GM12878 (cell line): Measurements from ENCODE around the gene ALAD. TPM values are rescaled to one million over a fixed set of nuclear protein-coding genes. Genes with fewer than 3 reads are reported as not detected.

Experiments used
- CEBPZ ChIP-seq: fragments of 150-350 bp; IDR thresholded peaks from 2 replicates; pipeline ENCODE4 v1.6.1; 2016; ENCODE audit warnings: low read depth, low read length
- CREB1 ChIP-seq: IDR thresholded peaks from 2 replicates; pipeline ENCODE4 v1.6.1; 2012; ENCODE audit warnings: low read depth, mild to moderate bottlenecking, inconsistent platforms
- HCFC1 ChIP-seq: fragments of 150-350 bp; IDR thresholded peaks from 2 replicates; pipeline ENCODE4 v1.6.1; 2014; ENCODE audit warnings: low read length
- LARP7 ChIP-seq: fragments of 450-650 bp; IDR thresholded peaks from 2 replicates; pipeline ENCODE4 v1.6.1; 2017; ENCODE audit warnings: mild to moderate bottlenecking
- MAX ChIP-seq: IDR thresholded peaks from 2 replicates; pipeline ENCODE4 v1.6.1; 2012; ENCODE audit warnings: low read depth, low read length, improper control_type of control experiment
- MTA3 ChIP-seq: IDR thresholded peaks from 2 replicates; pipeline ENCODE4 v1.6.1; 2012; ENCODE audit warnings: low read length, inconsistent platforms, borderline replicate concordance
- NKRF ChIP-seq: fragments of 450-650 bp; conservative IDR thresholded peaks from 2 replicates; pipeline ENCODE4 v1.6.1; 2017; ENCODE audit warnings: mild to moderate bottlenecking, moderate library complexity
- PAX5 ChIP-seq: IDR thresholded peaks from 2 replicates; pipeline ENCODE4 v1.6.1; 2011; ENCODE audit warnings: low read depth, low read length, borderline replicate concordance
- RAD21 ChIP-seq: IDR thresholded peaks from 2 replicates; pipeline ENCODE4 v1.6.1; 2011; ENCODE audit warnings: mild to moderate bottlenecking, low read depth, low read length, moderate library complexity; ENCODE audit not compliant: insufficient read depth
- RB1 ChIP-seq: fragments of 450-650 bp; formaldehyde crosslinking; IDR thresholded peaks from 2 replicates; pipeline ENCODE4 v1.6.1; 2017; ENCODE audit warnings: mild to moderate bottlenecking, borderline replicate concordance
- RELB ChIP-seq: fragments of 450-650 bp; IDR thresholded peaks from 2 replicates; pipeline ENCODE4 v1.6.1; 2017; ENCODE audit warnings: low read depth, mild to moderate bottlenecking, moderate library complexity
- RFX5 ChIP-seq: IDR thresholded peaks from 2 replicates; pipeline ENCODE4 v1.6.1; 2011; ENCODE audit warnings: low read depth, low read length, improper control_type of control experiment
- RUNX3 ChIP-seq: IDR thresholded peaks from 2 replicates; pipeline ENCODE4 v1.6.1; 2012; ENCODE audit warnings: low read length, inconsistent platforms
- SMARCA5 ChIP-seq: fragments of 450-650 bp; IDR thresholded peaks from 2 replicates; pipeline ENCODE4 v1.6.1; 2017; ENCODE audit warnings: mild to moderate bottlenecking
- TARDBP ChIP-seq: IDR thresholded peaks from 2 replicates; pipeline ENCODE4 v1.6.1; 2016; ENCODE audit warnings: borderline replicate concordance
- TBL1XR1 ChIP-seq: IDR thresholded peaks from 2 replicates; pipeline ENCODE4 v1.6.1; 2012; ENCODE audit warnings: low read depth, low read length, improper control_type of control experiment
- TCF12 ChIP-seq: IDR thresholded peaks from 2 replicates; pipeline ENCODE4 v1.6.1; 2011; ENCODE audit warnings: low read depth, mild to moderate bottlenecking, low read length
- ZBTB11 ChIP-seq: fragments of 450-650 bp; formaldehyde crosslinking; IDR thresholded peaks from 2 replicates; pipeline ENCODE4 v1.5.0; 2022; ENCODE audit warnings: mild to moderate bottlenecking, missing genetic modification characterization
- ZNF217 ChIP-seq: fragments of 450-650 bp; IDR thresholded peaks from 2 replicates; pipeline ENCODE4 v1.6.1; 2017; ENCODE audit warnings: antibody characterized with exemption, mild to moderate bottlenecking
- ZNF24 ChIP-seq: fragments of 450-650 bp; IDR thresholded peaks from 2 replicates; pipeline ENCODE4 v1.6.1; 2017; ENCODE audit warnings: antibody characterized with exemption, mild to moderate bottlenecking
- polyA plus RNA-seq, 11 experiments: library from polyadenylated mRNA; depleted of rRNA in 4 of 11; unstranded in 6 of 11; stranded (reverse) in 5 of 11; fragments of >200 nt; fragmentation: Nextera tagmentation in 4 of 11; fragmentation: Illumina TruSeq in 1 of 11; extraction: Ambion mirVana in 4 of 11; extraction: Trizol in 1 of 11; gene quantifications; 1 replicate in 1 of 11; 2 replicates in 10 of 11; pipeline versions ENCODE4 v1.2.1 to v1.2.3, GENCODE V29; 2011 to 2016; ENCODE audit warnings: inconsistent platforms in 2 of 11, missing spikeins in 2 of 11, low read depth in 1 of 11
- total RNA-seq, 4 experiments: library from RNA; depleted of rRNA in 3 of 4; stranded (reverse); fragments of >200 nt in 3 of 4; fragmentation: Illumina TruSeq in 1 of 4; extraction: Trizol in 1 of 4; gene quantifications; 2 replicates each; pipeline versions ENCODE4 v1.2.1 to v1.2.3, GENCODE V29; 2013 to 2021

The ALAD gene
- total and polyA plus RNA-seq, 10 of the 15 experiments (the other 5 are each of a cell fraction or from before 2014, with no cell fraction given), result 2.4 to 21.6 (median 12.9) TPM

GRCh38 chr9:113340011-113340699 is 60.9 kb downstream of the ALAD start, which contains the start of gene WDR31 (continued):
- no peak for TF ChIP-seq CEBPZ
- TF ChIP-seq PAX5, result peak; percentile 85
- TF ChIP-seq MTA3, result no peak
- peak; percentile 55; the same call in 1 of the 2 replicates for TF ChIP-seq RELB
- no peak for TF ChIP-seq ZNF217
- peak; percentile 89; the same call in 1 of the 2 replicates for TF ChIP-seq NKRF
- 0 out of 2 replicates have a peak, but pooled peaks have one; percentile 21 for TF ChIP-seq RFX5
- peak; percentile 80 for TF ChIP-seq HCFC1
- TF ChIP-seq MAX, result peak; percentile 63
- 0 out of 2 replicates have a peak, but pooled peaks have one; percentile 4 for TF ChIP-seq RAD21
- TF ChIP-seq RB1, result peak; percentile 93
- peak; percentile 50; the same call in 1 of the 2 replicates for TF ChIP-seq ZNF24
- peak; percentile 95 for TF ChIP-seq ZBTB11 (CRISPR knock-in tag)
- TF ChIP-seq TCF12, result peak; percentile 76; the same call in 1 of the 2 replicates
- 0 out of 2 replicates have a peak, but pooled peaks have one; percentile 40 for TF ChIP-seq TARDBP
- TF ChIP-seq CREB1, result peak; percentile 63; the same call in 1 of the 2 replicates
- TF ChIP-seq RUNX3, result peak; percentile 66
- peak; percentile 77; the same call in 1 of the 2 replicates for TF ChIP-seq LARP7
- 0 out of 2 replicates have a peak, but pooled peaks have one; percentile 46 for TF ChIP-seq SMARCA5
- 0 out of 2 replicates have a peak, but pooled peaks have one; percentile 63 for TF ChIP-seq TBL1XR1
